Testis (tissue), 2 donors: ENCODE measurements around the gene WDFY4.

Experiments
- POLR2A ChIP-seq: fragments of 450-650 bp; IDR thresholded peaks from one replicate; pipeline ENCODE4 v1.6.1; 2017; ENCODE audit warnings: antibody characterized with exemption, mild to moderate bottlenecking, moderate library complexity
- TF ChIP-seq, protein P1 (sequence below), 3 experiments: fragments of 450-650 bp in 2 of 3; fragments of 200-600 bp in 1 of 3; sonication (generic) in 1 of 3; IDR thresholded peaks; one replicate each; pipeline ENCODE4 v1.5.1; 2016 to 2019; ENCODE audit warnings: antibody characterized with exemption in 3 of 3, mild to moderate bottlenecking in 2 of 3, moderate library complexity in 1 of 3

DNA sequence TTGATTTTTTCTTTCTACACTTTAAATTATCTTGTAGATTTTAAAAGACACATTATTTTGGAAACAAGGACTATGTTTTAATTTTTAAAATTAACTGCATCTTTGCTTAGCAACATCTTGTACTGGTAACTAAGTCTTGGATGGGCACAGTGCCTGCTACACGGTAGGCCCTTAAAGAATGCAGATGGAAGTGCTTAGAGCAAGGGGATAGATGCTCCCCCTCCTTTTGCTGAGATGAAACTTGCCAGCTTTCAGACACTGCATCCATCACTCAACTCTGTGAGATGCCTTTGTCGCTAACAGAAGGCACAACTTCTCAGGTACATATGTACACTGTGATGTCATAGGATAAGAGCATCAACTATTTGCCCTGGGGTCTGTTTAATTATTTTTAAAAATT lies 151.1 kb downstream of the WDFY4 start:
- TF ChIP-seq, protein P1, sequence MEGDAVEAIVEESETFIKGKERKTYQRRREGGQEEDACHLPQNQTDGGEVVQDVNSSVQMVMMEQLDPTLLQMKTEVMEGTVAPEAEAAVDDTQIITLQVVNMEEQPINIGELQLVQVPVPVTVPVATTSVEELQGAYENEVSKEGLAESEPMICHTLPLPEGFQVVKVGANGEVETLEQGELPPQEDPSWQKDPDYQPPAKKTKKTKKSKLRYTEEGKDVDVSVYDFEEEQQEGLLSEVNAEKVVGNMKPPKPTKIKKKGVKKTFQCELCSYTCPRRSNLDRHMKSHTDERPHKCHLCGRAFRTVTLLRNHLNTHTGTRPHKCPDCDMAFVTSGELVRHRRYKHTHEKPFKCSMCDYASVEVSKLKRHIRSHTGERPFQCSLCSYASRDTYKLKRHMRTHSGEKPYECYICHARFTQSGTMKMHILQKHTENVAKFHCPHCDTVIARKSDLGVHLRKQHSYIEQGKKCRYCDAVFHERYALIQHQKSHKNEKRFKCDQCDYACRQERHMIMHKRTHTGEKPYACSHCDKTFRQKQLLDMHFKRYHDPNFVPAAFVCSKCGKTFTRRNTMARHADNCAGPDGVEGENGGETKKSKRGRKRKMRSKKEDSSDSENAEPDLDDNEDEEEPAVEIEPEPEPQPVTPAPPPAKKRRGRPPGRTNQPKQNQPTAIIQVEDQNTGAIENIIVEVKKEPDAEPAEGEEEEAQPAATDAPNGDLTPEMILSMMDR (IDR thresholded peaks at IDR 0.05), result no peak
- TF ChIP-seq POLR2A, result no peak
